HG03060 (cell line): ENCODE results near the gene KLRD1.
"Not testable (repeated sequence)": the region's sequence is repeated elsewhere in the genome, so short reads cannot be mapped to it uniquely, and the experiment has no call there.

ENCODE experiments used
- ATAC-seq: cut with Tn5 transposase; IDR thresholded peaks from one replicate; pipeline ENCODE4 v1.9.1; 2021; ENCODE audit warnings: low read depth, moderate number of reproducible peaks; ENCODE audit not compliant: unreplicated experiment

Gene KLRD1

DNA sequence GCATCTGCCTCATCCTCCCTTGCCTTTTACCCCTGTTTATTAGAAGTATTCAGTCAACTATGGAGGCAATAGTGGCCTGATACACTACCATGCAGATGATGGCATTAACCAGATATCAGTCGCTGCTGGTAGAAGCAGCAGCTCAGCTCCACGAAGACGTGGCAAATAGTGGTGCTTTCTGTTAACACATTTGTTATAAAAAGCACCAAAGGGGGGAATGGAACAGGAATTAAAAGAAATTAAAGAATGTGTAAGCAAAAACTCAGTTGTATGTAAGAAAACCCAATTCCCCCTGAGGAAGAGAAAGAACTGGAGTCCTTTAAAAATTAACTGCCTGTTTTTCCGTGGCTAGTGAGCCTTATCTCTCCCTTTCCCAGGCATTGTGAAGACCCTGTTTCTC is 60.0 kb downstream of the KLRD1 start:
- ATAC-seq: not testable (repeated sequence)

DNA sequence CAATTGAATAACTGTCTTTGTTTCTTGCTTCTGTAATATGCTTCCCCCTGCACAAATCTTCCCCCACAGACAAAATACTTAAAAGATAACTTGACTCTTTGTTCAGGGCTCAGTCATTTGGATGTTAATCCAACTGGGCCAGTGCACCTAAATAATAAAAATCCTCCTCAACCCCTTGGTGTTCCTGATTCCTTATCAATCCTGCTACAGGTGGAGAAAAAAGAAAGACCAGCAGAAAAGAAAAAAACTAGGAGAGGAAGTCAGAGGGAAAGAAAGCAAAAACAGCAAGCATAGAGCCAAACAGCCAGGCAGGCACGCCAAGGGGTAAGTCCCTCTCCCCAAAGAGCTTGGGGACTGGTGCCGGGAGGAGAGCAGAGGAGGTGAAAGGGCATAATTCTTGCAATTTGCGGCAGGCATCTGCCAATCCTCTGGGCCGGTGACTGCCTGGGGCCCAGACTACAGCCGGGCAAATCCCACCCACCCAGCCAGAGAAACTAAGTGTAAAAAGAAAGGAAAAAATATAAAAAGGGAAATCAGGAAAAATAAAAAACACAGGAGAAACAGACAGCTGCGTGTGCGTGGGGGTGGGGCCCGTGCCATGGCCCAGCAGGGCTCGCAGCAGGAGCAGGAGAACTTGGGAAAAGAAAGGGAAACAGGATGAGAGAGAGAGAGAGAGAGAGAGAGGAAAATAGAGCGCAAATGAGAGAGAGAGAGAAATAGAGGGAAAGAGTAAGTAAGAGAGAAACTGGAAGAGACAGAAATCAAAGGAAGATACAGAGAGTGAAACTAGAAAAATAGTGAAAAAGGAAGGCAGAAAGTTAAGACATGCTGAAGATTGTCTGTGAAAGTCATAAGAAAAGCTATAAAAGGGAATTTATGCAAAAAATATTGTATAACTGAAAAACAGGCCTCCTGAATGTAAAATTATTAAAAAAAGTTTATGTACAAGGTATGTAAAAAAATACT is 60.8 kb downstream of the KLRD1 start:
- ATAC-seq: no peak

GRCh38 chr12:10369557-10370415 is 62.1 kb downstream of the KLRD1 start:
- ATAC-seq: no peak

GRCh38 chr12:10371893-10372535 is 64.3 kb downstream of the KLRD1 start:
- not testable (repeated sequence) for ATAC-seq

- ATAC-seq: no peak
Observed at GRCh38 chr12:10372559-10372958, 64.9 kb downstream of the KLRD1 start.

DNA sequence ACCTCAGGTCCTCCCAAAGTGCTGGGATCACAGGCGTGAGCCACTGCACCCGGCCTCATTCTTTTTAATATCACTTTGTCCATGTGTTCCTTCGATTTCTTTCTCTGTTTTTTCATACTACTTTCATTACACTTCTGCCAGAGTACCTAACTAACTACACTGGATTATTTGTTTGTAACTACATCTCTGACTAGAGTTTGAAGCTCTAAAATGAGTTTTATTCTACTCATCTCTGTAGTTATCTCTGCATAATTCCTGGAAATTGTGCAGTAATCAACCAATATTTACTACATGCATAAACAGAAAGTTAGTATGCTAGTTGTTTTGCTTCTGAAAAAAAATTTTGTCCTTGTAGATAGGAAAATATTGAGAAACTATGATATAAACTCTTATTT is 67.0 kb downstream of the KLRD1 start:
- no peak for ATAC-seq

DNA sequence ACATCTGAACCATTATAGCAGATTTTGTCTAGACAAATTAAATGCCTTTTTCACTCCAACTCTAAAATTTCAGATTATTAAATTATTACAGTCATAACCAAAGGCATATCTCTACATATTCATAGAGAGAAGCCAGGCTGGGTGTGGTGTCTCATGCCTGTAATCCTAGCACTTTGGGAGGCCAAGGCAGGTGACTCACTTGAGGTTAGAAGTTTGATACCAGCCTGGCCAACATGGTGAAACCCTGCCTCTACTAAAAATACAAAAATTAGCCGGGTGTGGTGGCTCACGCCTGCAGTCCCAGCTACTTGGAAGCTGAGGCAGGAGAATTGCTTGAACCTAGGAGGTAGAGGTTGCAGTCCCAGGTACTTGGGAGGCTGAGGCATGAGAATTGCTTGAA is 71.1 kb downstream of the KLRD1 start:
- ATAC-seq: not testable (repeated sequence)
